Right ventricle myocardium inferior (tissue), 1 donor: ENCODE data around the gene PAK1. TPM values are rescaled to one million over a fixed set of nuclear protein-coding genes. Genes with fewer than 3 reads are reported as not detected.

Experiments
- ATAC-seq: fragments of 200-7000 bp; cut with Tn5 transposase; one replicate; pipeline ENCODE4 v1.9.1; 2020; ENCODE audit warnings: mild to moderate bottlenecking, moderate library complexity
- DNase-seq: peaks from one replicate; pipeline ENCODE4 v3.0.0; 2021; ENCODE audit errors: missing footprints
- intact Hi-C: fragments of 100-400 bp; cut with DNase I; formaldehyde crosslinking; loops from one replicate; pipeline ENCODE4 v1.11.0; 2022
- total RNA-seq: library from RNA; stranded (reverse); fragmentation: NEBNext Ultra II Directional; extraction: Animal tissue kit (Norgen Biotek cat#: 25700); gene quantifications from one replicate; pipeline ENCODE4 v1.2.1, GENCODE V29; 2021
- donor health status: DM: no; HTN: yes; CAD: no; lungs with severe emphysema.

Gene PAK1
- total RNA-seq, 1 donor from 2014 or later = 10.1 TPM

DNA sequence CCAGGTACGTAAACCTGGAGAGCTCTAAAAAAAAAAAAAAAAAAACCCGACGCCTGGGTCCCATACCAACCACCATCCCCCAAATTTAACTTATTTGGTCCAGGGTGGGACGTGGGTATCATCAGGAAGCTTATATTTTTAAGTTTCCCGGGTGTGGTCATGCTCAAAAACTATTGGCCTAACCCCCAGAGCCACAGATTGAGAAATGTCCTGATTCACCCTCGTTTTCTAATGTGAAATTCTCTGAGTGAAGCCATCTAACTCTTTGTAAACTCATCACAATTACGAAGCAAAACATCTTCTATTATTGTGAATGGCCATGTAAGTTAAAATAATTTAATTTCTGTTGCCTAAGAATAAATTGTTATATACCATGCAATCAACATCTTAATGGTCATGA, 29.6 kb downstream of the PAK1 start:
- DNase-seq (no peak), ATAC-seq (no peak)
- intact Hi-C loops = no loop called here

DNA sequence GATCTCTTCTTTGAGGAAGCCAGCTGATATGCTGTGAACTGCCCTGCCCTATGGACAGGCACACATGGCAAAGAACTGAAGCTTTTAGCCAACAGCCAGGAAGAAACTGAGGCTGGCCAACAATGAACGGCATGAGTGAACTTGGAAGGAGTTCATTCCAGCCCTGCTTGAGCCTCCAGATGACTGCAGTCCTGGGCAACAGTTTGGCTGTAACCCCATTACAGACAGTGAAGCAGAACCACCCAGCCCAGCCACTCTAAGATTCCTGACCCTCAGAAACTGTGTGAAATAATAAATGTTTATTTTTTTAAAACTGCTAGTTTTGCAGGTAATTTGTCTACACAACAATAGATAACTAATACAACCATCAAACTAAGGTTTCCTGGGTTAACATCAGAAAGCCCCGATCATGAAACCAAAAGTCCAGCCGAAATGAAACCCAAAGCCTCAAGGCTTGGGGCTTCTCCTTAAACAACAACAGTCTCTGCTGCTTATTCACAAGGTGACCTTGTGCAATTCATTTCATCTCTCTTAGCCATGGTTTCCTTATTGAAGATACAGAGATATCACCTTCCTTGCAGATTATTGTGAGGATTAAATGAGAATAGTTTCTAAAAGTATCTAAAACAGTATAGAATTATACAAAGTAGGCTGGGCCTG, 31.4 kb downstream of the PAK1 start:
- DNase-seq = no peak
- intact Hi-C loops = no loop called here
- no peak for ATAC-seq

DNA sequence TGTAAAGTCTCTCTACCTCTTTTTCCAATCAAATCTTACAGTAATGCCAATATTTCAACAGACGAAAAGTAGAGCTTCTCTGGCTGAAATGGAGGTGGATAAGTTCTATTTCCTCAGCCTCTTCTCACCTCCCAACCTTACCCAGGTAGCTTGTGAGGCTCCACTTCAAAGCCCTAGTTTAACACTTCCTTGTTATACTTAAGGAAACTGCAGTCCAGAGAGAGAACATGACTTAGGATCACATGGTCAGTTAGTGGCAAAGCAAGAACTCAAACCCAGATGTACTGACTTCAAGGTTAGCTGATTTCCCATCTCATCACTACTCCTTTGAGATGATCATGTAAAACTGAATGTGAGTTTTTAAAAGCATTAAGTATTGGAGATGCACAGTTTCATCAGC, 32.5 kb downstream of the PAK1 start:
- intact Hi-C loops = no loop called here
- DNase-seq (no peak), ATAC-seq (no peak)

DNA sequence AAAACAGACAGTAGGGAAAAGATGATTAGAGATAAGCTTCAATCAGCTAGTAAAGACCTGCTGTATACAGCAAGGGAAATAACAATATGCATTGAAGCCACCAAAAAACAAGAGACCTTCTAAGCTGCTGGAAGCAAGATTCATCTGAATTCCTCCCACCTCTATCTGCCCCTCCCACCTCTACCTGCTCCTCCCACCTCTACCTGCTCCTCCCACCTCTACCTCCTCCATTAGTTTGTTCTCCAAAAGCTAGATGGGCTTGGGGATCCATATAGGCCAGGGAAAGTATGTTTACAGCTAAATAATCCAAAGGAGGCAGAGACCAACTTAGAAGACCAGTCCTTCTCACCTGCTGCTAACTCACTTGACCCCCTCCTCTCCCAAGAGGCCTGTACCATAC, 33.2 kb downstream of the PAK1 start:
- ATAC-seq (no peak), DNase-seq (no peak)
- intact Hi-C loops = no loop called here

DNA sequence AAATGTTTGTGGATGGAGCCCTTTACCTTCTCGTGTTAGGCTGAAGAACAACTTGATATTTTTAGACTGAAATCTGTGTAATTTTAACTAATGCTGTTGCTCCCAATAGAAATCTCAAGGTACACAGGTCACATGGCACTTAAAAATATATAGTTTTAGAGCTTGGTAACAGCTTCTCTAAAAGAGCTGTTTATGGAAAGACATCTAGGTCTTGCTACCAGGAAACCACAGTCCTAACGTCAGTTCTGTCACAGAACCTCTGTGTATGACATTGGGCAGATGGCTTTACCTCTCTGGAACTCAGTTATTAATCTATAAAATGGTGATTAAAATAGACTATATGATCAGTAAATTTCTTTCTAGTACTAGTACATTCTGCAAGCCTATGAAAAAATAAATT, 35.4 kb downstream of the PAK1 start:
- ATAC-seq = no peak
- DNase-seq = no peak
- intact Hi-C loops = no loop called here

DNA sequence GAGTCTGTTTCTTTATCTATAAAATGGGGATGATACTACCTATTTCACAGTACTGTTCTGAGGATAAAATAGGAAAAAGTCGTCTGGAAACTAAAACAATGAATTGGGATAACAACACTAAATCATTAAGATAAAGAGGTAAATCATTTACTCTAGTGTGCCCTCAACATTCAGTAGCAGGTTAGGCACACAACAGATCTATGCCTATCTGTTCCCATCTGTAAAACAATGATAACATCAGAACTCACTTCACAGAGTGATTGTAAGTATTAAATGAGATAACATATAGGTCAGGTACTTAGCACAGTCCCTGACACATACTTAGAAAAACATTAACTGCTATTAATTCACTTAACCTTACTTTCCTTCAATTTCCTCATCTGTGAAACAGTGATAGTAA, 36.9 kb downstream of the PAK1 start:
- ATAC-seq (no peak), DNase-seq (no peak)
- intact Hi-C loops = no loop called here

DNA sequence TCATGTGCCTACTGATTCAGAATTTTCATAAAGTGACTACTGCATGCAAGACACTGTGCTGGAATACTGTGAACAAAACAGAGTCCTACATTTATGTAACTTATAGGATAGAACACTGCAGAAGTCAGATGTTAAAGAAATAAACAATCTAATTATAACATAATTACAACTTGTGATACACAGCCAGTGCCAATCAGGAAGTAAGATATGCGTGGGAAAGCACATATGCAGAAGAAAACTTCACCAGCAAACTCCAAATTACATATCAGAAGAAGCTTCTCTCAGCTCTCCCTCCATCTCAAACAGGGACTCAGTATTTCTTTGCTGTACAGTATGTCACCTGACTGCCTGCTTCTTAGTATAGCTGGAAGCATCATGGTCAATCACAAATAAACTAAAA, 37.4 kb downstream of the PAK1 start:
- intact Hi-C loops = no loop called here
- ATAC-seq = no peak

DNA sequence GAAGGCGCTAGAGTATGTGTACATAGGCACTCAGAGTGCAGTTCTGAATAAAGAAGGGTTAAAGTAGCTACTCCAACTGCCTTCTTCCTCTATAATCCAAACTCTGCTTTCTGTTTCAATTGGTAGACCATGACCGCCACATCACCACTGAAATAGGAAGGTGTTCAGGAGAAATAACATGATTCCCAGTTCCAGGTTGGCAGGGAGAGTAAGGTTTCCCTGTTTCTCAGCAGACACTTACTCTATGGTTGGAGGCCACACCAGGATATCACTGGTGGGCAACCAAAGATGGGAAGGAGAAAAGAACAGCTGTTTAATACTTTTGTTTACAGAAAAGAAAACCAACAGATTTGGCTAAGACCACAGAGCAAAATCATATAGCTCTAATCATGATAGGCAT, 37.9 kb downstream of the PAK1 start:
- intact Hi-C loops = no loop called here
- ATAC-seq = no peak

More for the DNA sequence above, 37.4 kb downstream of the PAK1 start:
- no peak for DNase-seq

DNA sequence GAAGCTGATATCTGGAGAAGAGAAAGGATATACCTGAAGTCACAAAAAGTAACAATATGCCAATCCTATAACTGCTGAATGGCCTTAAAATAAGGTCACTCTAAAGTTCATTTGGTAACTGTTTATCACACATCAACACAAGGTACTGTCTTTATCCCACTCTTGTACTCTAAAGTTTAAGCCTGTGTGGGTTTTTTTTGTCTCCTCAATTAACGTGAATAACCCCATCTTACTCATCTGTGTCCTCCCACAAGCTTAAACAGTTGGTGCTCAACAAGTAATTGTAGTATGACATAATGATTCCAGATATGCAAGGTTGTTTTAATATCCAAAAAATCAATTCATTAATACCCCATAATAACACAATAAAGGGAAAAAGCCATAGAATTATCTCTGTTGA, 42.1 kb downstream of the PAK1 start:
- no peak for DNase-seq
- intact Hi-C loops = no loop called here
- no peak for ATAC-seq

More for the DNA sequence above, 37.9 kb downstream of the PAK1 start:
- DNase-seq = no peak

DNA sequence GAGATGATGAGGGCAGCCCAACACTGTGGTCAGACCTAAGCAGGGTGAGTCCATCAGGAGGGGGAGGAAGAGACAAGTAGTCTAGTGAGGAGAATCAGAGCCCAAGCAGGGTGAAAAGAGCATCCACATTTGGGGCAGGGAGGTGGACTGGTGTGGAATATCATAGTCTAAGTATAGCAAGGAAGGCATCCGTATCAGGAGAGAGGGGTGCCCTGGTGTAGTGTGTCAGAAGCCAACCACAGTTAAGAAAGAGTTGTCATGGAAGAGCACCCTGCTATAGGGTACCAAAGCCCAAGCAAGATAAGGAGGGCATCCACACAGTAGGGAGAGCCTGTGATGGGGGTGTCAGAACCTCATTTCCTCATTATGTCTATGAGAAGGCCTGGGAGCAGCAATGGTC, 45.3 kb downstream of the PAK1 start:
- intact Hi-C loops = no loop called here
- no peak for ATAC-seq

DNA sequence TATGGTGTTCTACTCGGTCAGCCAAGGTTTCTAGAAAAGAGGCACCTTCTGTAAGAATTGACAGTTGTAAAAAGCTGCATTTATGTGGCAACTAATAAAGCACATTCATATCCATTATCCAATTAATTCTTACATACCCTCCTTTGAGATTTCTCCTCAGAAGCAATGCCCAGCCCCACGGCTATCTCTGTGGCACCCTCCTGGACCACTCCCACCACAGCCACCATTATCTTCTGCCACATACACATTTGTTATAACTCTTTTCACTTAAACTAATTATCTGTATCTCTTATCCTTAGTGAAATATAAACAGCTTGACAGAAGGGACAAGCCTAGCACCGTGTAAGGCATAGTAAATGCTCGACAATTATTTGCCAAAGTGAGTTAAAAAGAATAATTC, 48.5 kb downstream of the PAK1 start:
- DNase-seq (no peak), ATAC-seq (no peak)
- intact Hi-C loops = no loop called here

More for the DNA sequence above, 45.3 kb downstream of the PAK1 start:
- DNase-seq = no peak

DNA sequence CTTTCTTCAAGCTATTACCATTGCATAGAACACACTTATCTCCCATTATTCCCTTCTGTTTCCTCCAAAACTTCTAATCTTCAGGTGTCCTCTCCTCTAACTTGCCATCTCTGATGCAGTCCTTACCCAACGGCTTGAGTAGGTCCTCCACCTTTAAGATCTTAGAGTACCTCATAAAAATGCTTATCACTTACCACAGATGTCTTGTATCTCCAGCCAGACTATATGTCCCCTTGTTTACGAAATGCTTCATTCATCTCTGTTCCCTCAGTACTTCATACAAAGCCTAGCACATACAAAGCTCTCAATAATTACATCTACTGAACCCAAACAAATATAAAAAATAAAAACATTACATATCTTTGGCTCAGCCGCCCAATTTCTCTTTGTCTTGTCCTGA, 49.2 kb downstream of the PAK1 start:
- intact Hi-C loops = no loop called here
- DNase-seq = no peak
- ATAC-seq = no peak

DNA sequence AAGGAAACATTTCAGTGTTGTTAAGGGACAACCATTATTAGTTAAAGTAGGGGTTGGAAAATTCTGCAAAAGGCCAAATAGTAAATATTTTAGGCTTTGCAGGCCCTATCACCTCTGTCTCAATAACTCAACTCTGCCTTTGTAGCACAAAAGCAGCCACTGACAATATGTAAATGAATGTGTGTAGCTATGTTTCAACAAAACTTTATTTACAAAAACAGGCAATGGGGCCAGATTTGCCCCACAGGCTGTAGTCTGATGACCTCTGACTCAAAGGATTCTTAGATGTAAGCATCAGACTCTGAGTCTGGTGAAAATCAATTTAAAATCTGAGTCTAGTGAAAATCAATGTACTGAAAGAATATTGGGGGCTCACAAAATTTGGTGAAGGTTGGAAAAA, 50.3 kb downstream of the PAK1 start:
- no peak for ATAC-seq
- no peak for DNase-seq
- intact Hi-C loops = no loop called here

DNA sequence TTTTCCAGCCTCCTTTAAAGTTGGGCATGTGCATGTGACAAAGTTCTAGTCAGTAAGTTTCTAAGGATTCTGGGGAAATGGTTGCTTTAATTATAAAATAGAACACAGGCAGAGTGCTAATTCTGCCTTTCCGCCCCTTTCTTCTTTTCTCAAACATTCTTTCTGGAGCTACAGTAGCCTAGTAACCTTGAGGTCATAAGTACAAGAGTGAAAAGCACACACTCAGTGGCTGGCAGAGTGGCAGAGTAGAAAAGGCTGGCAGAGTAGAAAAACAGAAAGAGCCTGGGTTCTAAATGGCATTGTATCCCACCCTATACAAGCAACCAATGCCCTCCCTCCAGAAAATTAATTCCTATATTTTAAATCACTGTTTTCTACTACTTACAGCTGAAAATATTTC, 51.2 kb downstream of the PAK1 start:
- intact Hi-C loops = no loop called here
- ATAC-seq = no peak
- DNase-seq = no peak

DNA sequence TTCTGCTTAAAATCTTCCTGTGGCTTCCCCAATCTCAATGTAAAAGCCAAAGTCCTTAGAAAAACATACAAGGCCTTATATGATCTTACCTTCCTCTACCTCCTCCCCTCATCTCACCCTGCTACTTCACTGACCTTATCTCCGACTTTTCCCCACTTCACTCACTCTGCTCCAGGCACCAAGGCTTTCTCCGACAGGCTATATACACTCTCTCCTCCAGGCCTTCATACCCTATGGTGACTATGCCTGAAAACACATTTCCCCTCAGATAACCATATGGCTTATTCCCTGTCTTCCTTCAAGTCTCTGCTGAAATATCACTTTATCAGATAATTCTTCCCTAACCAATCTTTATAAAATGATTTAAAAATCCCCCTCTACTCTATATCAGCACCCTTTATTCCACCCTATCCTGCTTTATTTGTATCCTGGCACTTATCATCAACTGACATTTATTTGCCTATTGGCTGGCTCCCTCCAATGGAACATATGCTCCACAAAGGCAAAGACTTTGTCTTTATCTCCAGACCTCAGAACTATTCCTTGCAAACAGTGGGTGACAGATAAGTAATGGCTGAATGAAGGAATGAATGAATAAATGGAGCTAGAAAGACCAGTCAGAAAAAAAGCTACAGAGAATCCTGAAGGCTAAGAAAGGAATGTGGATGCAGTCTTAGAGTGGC, 52.7 kb downstream of the PAK1 start:
- intact Hi-C loops = no loop called here
- DNase-seq = no peak

DNA sequence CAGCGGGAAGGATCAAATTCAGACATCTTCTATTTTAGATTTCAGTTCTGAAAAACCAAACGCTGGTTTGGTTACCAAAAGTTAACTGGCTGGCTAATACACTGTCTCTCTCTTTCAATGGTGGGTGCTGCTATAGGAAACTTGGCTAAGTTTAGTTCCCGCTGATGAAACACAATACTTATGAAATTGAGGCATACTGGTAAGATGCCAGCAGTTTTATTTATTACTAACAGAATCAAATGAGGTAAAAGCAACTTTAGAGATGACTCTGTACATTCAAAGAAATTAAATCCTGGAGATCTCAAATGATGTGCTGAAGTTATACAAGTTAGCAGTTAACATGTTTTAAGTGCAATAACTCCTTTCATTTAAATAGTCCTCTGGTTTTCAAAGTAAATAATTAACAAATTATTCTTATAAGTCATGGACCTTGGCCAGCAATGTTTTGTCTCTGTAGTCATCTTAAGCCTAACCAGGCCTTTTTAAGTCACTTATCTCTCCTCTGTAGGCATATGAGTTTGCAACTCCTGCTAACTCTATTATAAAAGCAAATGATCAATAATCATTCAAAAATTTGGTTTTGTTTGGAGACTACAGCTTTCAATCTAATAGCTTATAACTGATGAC, 54.8 kb downstream of the PAK1 start:
- no peak for ATAC-seq
- DNase-seq = no peak
- intact Hi-C loops = no loop called here

More for the DNA sequence above, 52.7 kb downstream of the PAK1 start:
- ATAC-seq = no peak

DNA sequence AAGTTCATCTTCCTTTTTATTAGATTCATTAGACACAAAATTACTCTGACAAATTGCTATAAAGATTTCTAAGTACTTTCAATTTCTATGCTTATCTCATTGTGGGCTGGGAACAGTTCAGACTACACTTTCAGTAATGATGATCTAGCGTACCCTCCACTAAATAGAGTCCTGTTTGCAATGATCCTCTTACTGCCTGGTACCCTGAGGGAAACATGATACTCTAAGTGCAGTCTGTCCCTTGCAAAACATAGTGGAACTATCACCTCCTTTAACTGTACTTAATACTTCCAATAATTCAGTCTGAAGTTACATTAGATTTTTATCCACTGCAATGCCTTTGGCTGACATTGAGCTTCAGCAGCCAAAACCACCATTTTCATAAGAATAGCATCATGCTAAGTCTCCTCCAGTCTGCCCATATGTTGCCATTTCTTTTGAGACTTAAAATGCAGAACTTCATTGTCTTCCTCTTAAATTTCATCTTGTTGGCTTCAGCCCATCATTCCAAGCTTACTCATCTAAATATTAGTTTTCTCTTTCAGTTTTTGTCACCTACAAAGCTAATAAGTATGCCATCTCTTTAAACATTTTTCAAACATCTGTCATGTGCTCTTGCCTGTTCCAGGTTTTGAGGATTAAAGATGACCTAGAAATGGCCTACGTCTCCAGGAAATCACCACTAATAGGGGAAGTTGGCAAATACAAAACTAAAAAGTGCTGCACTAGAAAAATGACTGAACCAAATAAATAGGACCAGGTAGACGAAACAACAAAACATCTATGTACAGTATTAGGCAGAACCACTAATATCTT, 55.5 kb downstream of the PAK1 start:
- DNase-seq = no peak
- no peak for ATAC-seq
- intact Hi-C loops = no loop called here

DNA sequence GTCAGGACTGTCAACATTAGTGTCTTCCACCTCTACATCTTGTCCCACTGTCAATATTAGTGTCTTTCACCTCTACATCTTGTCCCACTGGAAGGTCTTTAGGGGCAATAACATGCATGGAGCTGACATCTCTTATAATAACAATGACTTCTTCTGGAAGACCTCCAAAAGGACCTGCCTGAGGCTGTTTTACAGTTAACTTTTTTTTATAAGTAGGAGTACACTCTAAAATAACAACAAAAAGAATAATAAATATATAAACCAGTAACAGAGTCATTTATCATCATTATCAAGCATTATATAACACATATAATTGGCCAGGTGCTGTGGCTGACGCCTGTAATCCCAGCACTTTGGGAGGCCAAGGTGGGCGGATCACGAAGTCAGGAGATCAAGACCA, 57.5 kb downstream of the PAK1 start:
- no peak for ATAC-seq
- intact Hi-C loops = no loop called here
- DNase-seq = no peak

DNA sequence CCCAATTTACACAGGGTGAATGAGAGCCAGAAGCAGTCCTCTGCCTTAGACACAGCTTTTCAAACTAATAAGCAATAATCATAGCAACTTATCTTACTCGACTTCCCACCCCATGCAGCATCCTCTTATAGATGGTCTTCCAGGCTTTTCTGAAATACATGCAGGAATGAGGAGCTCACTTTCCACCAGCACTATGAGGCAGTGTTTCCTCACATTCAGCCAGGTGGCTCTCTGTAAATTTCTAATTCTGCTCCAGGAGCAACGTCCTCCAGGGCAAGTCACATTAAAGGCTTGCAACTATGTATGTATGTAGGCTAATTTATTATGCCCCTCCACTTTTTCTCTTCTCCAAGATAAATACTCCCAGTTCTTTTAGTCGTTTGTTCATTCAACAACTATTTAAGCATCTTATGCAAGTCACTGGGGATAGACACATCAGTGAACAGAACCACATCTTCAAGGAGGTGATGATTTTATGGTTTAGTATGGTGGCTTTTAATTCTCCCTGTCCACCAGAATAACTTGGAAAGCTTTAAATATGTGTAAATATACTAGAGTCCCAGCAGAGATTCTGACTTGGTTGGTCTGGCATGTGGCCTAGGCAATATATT, 59.9 kb downstream of the PAK1 start:
- DNase-seq (no peak), ATAC-seq (no peak)
- intact Hi-C loops = no loop called here
